K562 (cell line): ENCODE results near the gene CRY2.

Experiments
- CHD2 ChIP-seq: IDR thresholded peaks from 2 replicates; pipeline ENCODE4 v1.6.1; 2011; ENCODE audit warnings: low read depth, low read length
- CTCF ChIP-seq, 3 experiments: IDR thresholded peaks in 2 of 3; conservative IDR thresholded peaks in 1 of 3; 2 replicates each; pipeline ENCODE4 v1.5.1; 2011 to 2012; ENCODE audit warnings: low read length in 3 of 3, mild to moderate bottlenecking in 3 of 3, control low read depth in 2 of 3, improper control_type of control experiment in 1 of 3, inconsistent platforms in 1 of 3, low read depth in 1 of 3, mixed read lengths in 1 of 3, moderate library complexity in 1 of 3; ENCODE audit not compliant: insufficient read depth in 2 of 3
- FOXK2 ChIP-seq, 2 experiments: fragments of 450-650 bp; IDR thresholded peaks in 1 of 2; conservative IDR thresholded peaks in 1 of 2; 2 replicates each; pipeline ENCODE4 v1.6.1; 2016; ENCODE audit warnings: low read depth in 2 of 2, mild to moderate bottlenecking in 1 of 2
- JUN ChIP-seq, 2 experiments: sonication (generic) in 1 of 2; formaldehyde crosslinking in 1 of 2; IDR thresholded peaks; 2 replicates each; pipeline versions ENCODE4 v1.6.1 to v1.8.0; 2012 to 2022; ENCODE audit warnings: borderline replicate concordance in 2 of 2, mild to moderate bottlenecking in 2 of 2, improper control_type of control experiment in 1 of 2, low read depth in 1 of 2, low read length in 1 of 2, missing genetic modification reagents in 1 of 2
- NEUROD1 ChIP-seq: fragments of 150-350 bp; IDR thresholded peaks from 2 replicates; pipeline ENCODE4 v1.6.1; 2014; ENCODE audit warnings: borderline replicate concordance, low read length, low read depth; ENCODE audit not compliant: partially characterized antibody
- NFIC ChIP-seq: fragments of 450-650 bp; IDR thresholded peaks from 2 replicates; pipeline ENCODE4 v1.6.1; 2017; ENCODE audit warnings: mild to moderate bottlenecking, inconsistent platforms
- PCBP2 ChIP-seq: fragments of 200-400 bp; formaldehyde crosslinking; IDR thresholded peaks from 2 replicates; pipeline ENCODE4 v1.6.1; 2018; ENCODE audit warnings: low read length, low read depth, mild to moderate bottlenecking, moderate library complexity; ENCODE audit not compliant: poor library complexity, severe bottlenecking
- POLR2A ChIP-seq: fragments of 450-650 bp; conservative IDR thresholded peaks from 2 replicates; pipeline ENCODE4 v1.6.1; 2016
- POLR2AphosphoS5 ChIP-seq: IDR thresholded peaks from 2 replicates; pipeline ENCODE4 v1.6.1; 2011; ENCODE audit warnings: mild to moderate bottlenecking, low read depth, low read length, moderate library complexity; ENCODE audit not compliant: control insufficient read depth, insufficient read depth
- POU5F1 ChIP-seq: fragments of 150-350 bp; IDR thresholded peaks from 2 replicates; pipeline ENCODE4 v1.6.1; 2014; ENCODE audit warnings: borderline replicate concordance, low read length, low read depth, mild to moderate bottlenecking; ENCODE audit not compliant: partially characterized antibody
- SMAD1 ChIP-seq: fragments of 150-350 bp; IDR thresholded peaks from 2 replicates; pipeline ENCODE4 v1.6.1; 2014; ENCODE audit warnings: low read length, low read depth; ENCODE audit not compliant: partially characterized antibody
- THAP12 ChIP-seq: fragments of 250-450 bp; sonication (Bioruptor Pico); IDR thresholded peaks from 2 replicates; pipeline ENCODE4 v1.9.0; 2021; ENCODE audit warnings: mild to moderate bottlenecking, inconsistent platforms
- ZNF174 ChIP-seq: fragments of 250-450 bp; sonication (Bioruptor Pico); IDR thresholded peaks from 2 replicates; pipeline ENCODE4 v1.4.0; 2020; ENCODE audit warnings: mild to moderate bottlenecking
- ZNF695 ChIP-seq: fragments of 450-650 bp; formaldehyde crosslinking; IDR thresholded peaks from 2 replicates; pipeline ENCODE4 v1.4.0; 2020; ENCODE audit warnings: mild to moderate bottlenecking, moderate library complexity

GRCh38 chr11:45858751-45859398 is 11.6 kb downstream of the CRY2 start:
- no peak for TF ChIP-seq NEUROD1
- no peak for TF ChIP-seq PCBP2
- TF ChIP-seq CTCF (IDR thresholded peaks at IDR 0.05 in 2 of 3, conservative IDR thresholded peaks at IDR 0.05 in 1 of 3; ENCODE audit: insufficient read depth in 2 of 3, low read depth in 1 of 3, low read length in 3 of 3), result no peak
- no peak for TF ChIP-seq NFIC
- no peak for TF ChIP-seq POU5F1
- no peak for TF ChIP-seq ZNF174
- TF ChIP-seq THAP12 (CRISPR knock-in tag), result no peak
- no peak for TF ChIP-seq CHD2
- no peak for TF ChIP-seq JUN (IDR thresholded peaks at IDR 0.05; ENCODE audit: borderline replicate concordance, low read depth, low read length)
- no peak for TF ChIP-seq JUN (CRISPR knock-in tag; IDR thresholded peaks at IDR 0.05; ENCODE audit: borderline replicate concordance)
- TF ChIP-seq SMAD1, result no peak
- no peak for TF ChIP-seq POLR2AphosphoS5
- TF ChIP-seq ZNF695 (CRISPR knock-in tag), result no peak
- TF ChIP-seq FOXK2 (conservative IDR thresholded peaks at IDR 0.05 in 1 of 2, IDR thresholded peaks at IDR 0.05 in 1 of 2; ENCODE audit: low read depth in 2 of 2), result no peak
- TF ChIP-seq POLR2A, result no peak
